GM19468 (cell line): ENCODE data around the gene COMMD6.

Experiments
- ATAC-seq: cut with Tn5 transposase; IDR thresholded peaks from one replicate; pipeline ENCODE4 v1.9.1; 2021; ENCODE audit warnings: mild to moderate bottlenecking, moderate library complexity, moderate number of reproducible peaks; ENCODE audit not compliant: unreplicated experiment; ENCODE audit errors: extremely low read depth

The COMMD6 gene

DNA sequence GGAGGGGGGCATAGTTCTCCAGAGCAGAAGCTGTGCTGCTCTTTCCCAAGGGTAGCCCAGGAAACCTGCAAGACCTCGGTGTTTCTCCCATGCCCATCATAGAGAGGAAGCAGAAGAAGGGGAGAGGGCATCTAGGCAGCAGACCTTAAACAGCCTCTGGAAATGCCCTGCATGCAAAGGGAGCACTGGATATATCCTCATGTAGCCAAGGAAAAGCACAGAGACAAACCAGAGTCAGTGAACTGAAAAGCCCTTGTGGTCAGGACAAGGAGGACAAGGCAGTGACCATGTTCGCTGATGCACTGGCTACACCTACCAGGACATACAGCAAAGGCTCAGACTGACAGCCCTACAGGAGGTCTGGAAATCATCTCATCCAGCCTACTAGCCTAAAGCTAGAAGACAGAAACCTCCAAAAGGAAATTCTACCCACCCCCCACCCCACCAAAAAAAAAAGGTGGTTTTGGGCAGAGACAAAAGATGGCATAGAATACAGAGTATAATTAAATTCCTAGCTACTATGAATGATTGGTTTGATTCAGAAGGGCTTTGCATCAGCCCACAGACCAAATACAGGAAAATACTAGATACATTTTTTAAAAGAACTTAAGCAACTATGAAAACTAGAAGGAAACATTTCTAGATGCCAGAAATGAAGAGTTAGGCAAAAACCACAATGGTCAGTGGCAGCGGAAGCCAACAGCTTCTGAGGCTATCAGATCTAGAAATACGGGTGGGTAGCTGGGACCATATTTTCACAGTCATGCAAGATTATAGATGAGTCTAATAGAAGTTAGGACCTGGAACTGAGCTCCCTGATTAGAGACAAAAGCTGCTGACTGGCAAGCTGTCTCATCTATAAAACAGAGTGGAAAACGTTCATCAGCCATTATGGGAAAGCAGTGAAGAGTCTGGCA lies 51.2 kb downstream of the COMMD6 start:
- ATAC-seq: no peak

DNA sequence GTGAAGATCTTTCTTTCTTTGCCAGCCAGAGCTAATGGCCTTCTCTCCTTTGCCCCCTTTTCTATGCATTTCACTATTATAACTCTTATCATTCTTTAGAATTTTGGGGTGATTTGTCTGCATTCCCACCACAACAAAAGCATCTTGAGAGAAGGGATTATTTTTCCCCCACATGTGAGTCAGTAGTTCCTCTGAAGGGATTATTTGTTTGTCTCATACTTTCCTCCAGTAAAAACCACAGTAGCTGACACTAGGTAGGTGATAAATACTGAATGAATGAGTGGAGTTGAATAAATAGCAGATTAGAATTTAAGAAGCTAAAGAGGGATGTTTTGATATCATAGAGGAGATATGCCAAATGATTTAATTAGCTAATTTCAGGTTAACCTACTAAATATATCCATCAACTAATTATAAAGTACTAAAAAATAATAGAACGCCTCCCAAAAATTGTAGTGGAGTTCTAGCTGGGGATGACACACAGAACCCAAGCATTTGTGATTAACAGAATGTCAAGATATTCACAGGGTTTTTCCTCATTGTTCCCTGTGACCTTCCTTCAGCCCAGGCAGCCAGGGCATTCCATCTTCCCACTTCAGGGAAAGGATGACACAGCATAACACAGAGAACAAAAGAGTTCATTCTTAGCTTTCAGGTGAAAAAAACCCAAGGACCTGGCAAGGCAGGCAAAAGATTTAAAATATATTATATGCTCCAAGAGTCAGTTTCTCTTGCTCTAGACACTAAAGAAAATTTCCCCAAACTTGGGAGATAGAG lies 52.2 kb downstream of the COMMD6 start:
- ATAC-seq: no peak

DNA sequence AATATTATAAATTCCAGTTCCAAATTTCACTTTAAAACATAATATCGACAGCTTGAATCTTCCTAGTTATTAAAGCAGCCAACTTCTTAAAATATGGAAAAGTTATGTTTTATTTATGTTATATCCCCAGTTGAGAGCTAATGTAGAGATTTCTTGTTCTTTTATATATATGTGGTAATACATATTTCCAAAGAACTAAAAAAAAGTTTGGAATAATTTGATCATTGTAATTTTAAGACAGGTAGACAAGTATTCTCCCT lies 54.9 kb downstream of the COMMD6 start:
- no peak for ATAC-seq

DNA sequence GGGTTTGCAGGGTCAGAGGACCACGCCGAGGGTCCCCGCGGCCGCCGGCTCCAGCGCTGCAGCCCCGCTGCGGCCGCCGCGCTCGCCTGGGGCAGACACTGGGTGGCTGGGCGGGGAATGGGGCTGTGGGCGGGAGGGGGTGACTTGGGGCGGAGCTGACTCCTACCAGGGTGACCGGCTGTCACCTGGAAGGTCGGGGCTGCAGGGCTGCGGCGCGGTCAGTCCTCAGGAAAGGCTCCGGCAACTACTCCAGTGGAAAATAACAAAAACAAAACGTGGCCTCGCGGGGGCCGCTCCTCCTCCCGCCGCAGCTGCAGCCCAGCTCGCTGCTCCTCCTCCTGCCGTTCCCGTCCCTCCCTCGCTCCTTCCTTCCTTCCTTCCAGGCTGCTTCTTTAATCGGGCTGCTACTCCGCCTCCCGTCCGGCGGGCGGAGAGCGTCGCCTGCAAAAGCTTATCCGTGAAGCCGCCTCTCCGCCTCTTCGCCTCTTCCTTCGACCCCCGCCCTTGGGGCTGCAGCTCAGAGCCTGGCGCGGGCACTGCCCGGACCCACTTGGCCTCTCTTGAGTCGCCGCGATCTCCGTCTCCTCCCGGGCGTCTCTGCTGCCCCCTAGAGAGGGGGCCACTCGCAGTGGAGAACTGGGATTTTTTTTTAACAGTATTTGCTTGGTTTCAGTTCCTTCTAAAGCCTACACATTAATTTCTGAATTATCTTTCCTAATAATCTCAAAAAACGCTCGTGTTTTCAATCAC lies 55.4 kb downstream of the COMMD6 start, which contains the start of gene TBC1D4:
TSS of gene TBC1D4 (minus strand) at position 100 of the 750 bp plus-strand sequence. CDS start 402 bp downstream, outside the sequence.
- ATAC-seq: peak; percentile 51

DNA sequence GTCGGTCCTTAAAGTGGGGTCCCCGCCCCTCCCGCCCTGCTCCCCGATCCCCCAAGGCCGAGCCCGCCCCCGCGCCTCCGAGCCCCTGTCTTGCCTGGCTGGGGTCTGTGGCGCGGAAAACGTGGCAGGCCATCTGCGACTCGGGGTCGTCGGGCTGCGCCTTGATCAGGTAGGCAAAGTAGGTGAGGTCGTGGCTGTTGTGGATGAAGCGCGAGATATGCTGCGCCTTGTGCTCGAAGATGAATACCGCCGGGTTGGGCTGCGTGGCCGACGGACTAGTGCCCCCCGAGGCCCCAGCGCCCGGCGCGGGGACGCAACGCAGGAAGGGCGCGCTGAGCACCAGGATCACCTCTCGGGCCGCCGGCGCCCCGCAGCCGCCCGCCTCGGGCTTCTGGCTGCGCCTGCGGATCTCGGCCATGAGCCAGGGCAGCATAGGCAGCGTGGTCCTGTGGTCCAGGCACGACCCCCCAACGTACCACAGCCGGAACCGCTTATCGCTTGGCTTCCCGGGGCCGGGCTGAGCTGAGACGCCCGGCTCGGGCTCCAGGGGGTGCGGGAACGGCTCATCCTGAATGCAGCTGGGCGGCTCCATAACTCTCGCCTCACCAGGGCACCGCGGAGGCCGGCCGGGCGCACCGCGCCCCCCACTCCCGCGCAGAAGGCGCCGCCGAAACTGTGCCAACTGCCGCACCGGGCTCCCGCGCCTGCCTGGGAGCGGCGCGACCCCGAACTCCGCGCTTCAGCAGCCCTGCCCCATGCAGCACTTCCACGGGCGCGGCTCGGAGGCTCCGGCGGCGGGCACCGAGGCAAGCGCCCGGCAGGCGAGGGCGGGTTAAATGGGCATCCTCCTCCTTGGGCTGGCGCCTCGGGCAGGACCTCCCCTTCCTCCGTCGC lies 56.2 kb downstream of the COMMD6 start:
- peak; percentile 10 for ATAC-seq

DNA sequence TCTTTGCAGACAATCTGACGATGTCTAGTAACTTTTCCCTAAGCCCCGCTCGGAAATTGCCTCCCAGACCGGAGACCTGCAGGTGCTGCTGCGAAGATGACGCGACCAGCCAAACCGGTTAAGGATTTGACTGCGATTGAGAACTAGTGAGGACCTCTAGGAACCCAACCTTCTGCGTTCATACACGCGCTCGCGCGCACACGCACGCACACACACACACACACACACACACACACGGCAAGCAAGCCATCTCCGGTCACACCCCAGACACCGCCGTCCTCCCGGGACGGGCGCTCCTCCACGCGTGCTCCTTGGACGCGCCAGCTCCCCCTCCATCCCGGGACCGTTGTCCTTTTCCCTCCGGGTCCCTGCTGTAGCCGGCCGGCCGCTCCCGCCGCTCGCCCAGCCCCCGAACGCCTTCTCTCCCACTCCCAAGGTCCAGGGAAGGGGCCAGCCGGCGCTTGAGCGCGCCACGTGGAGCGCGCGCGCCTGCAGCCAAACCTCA lies 56.9 kb downstream of the COMMD6 start:
- no peak for ATAC-seq

DNA sequence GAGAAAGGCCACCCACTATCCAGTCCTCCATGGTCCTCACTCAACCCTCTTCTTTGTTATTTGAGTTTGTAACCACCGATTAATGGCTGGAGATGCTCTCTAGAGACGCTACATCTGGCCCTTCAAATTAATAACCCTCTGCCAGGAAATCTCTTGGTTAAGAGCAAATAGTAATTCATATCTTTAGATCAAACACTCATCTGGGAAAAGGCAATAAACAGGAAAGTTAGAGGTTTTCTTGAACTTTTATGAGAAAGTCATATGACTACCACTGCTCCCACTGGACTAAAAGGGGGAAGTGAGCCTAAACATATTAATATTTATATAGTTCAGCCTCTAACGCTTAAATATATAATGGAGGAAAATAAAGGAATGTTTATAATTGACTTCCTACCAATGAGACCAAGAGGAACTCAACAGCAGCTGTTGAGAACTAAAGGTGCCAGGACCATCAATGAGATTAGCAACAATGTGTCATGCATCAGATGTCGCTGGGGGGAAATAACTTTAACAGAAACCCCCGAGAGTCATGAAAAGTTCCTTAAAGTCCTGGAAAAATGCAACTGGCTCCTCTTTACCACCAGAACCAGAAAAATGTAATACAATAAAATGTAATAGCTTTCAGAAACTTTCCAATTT lies 58.4 kb downstream of the COMMD6 start:
- ATAC-seq: no peak

DNA sequence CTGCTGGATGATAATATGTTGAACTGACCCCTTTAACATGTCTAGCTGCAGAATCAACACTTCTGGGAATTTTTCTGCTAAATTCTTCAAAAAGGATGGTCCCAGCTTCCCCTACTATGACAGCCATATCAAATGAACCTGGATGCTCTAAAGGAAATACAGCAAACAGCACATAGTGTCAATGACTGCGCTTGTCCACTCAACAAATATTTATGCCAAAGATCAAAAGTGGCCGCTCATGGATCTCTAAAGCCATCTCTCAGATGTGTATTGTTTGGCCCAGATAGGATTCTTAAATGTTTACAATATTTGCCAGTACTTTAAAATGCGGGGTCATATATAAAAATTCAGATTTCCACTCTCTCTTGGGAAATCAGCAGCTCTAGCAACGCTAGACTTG lies 59.0 kb downstream of the COMMD6 start:
- no peak for ATAC-seq
